IMR-90 (cell line): ENCODE results near the gene RFTN1. TPM values are rescaled to one million over a fixed set of nuclear protein-coding genes. Genes with fewer than 3 reads are reported as not detected.

Experiments
- ATAC-seq: fragments of 200-7000 bp; cut with Tn5 transposase; 2 replicates; pipeline ENCODE4 v1.9.1; 2020; ENCODE audit warnings: low read depth, mild to moderate bottlenecking, moderate library complexity
- BruUV-seq: library from RNA; stranded (reverse); fragments of 400-500 nt; replicated peaks from 2 replicates; lab custom pipeline; 2021; lab: Mats Ljungman, UMichigan
- CTCF ChIA-PET: fragments of 300-600 bp; formaldehyde crosslinking; extraction: SDS; loops from one replicate; lab custom pipeline; 2021; ENCODE audit warnings: antibody characterized with exemption; lab: Yijun Ruan, JAX
- POLR2A ChIA-PET: fragments of 300-600 bp; sonication (Branson Sonifier 250); formaldehyde crosslinking; loops from one replicate; lab custom pipeline; 2022; ENCODE audit warnings: antibody characterized with exemption; ENCODE audit not compliant: unreplicated experiment; lab: Charles Lee
- DNase-seq: peaks from one replicate; pipeline ENCODE4 v3.0.0; 2013
- H2AFZ ChIP-seq: replicated peaks from 2 replicates; pipeline ENCODE3; 2013; ENCODE audit warnings: low read length, mild to moderate bottlenecking; ENCODE audit not compliant: poor library complexity
- H2AK5ac ChIP-seq: 2 replicates; pipeline ENCODE4 v1.6.1; 2013; ENCODE audit warnings: low read depth, low read length, inconsistent platforms
- H2AK9ac ChIP-seq: replicated peaks from 2 replicates; pipeline ENCODE3; 2013; ENCODE audit warnings: mild to moderate bottlenecking, low read depth, low read length, moderate library complexity; ENCODE audit not compliant: poor library complexity
- H2BK120ac ChIP-seq: 2 replicates; pipeline ENCODE4 v1.6.1; 2013; ENCODE audit warnings: low read depth, low read length, inconsistent platforms
- H2BK15ac ChIP-seq: 3 replicates; pipeline ENCODE4 v1.6.1; 2013; ENCODE audit warnings: low read depth, low read length, inconsistent platforms
- H2BK20ac ChIP-seq: 2 replicates; pipeline ENCODE4 v1.6.1; 2013; ENCODE audit warnings: low read depth, mild to moderate bottlenecking, inconsistent platforms, low read length, moderate library complexity
- H2BK5ac ChIP-seq: 2 replicates; pipeline ENCODE4 v1.6.1; 2013; ENCODE audit warnings: mild to moderate bottlenecking, low read depth, low read length, inconsistent platforms; ENCODE audit not compliant: poor library complexity, severe bottlenecking
- H3K14ac ChIP-seq: replicated peaks from 2 replicates; pipeline ENCODE4 v1.6.1; 2013; ENCODE audit warnings: low read depth, low read length, inconsistent platforms
- H3K18ac ChIP-seq: 2 replicates; pipeline ENCODE4 v1.6.1; 2013; ENCODE audit warnings: low read depth, low read length, control low read depth
- H3K23ac ChIP-seq: 2 replicates; pipeline ENCODE4 v1.6.1; 2013; ENCODE audit warnings: low read depth, low read length, inconsistent platforms
- H3K27ac ChIP-seq: 2 replicates; pipeline ENCODE4 v1.5.1; 2013; ENCODE audit warnings: mild to moderate bottlenecking, control low read depth, low read length; ENCODE audit not compliant: insufficient read depth
- H3K27me3 ChIP-seq: 2 replicates; pipeline ENCODE4 v1.6.1; 2013; ENCODE audit warnings: low read length; ENCODE audit not compliant: control insufficient read depth, insufficient read depth
- H3K36me3 ChIP-seq: 2 replicates; pipeline ENCODE4 v1.6.1; 2013; ENCODE audit warnings: low read length, mixed read lengths; ENCODE audit not compliant: control insufficient read depth, insufficient read depth
- H3K4ac ChIP-seq: 2 replicates; pipeline ENCODE4 v1.6.1; 2013; ENCODE audit warnings: low read depth, low read length, inconsistent platforms
- H3K4me1 ChIP-seq: 2 replicates; pipeline ENCODE4 v1.6.1; 2013; ENCODE audit warnings: low read length, mixed read lengths; ENCODE audit not compliant: control insufficient read depth, insufficient read depth
- H3K4me2 ChIP-seq: 2 replicates; pipeline ENCODE4 v1.6.1; 2013; ENCODE audit warnings: low read depth, mild to moderate bottlenecking, control low read depth, low read length, moderate library complexity
- H3K4me3 ChIP-seq: 2 replicates; pipeline ENCODE4 v1.5.1; 2013; ENCODE audit warnings: low read depth, mild to moderate bottlenecking, control low read depth, low read length, moderate library complexity; ENCODE audit not compliant: insufficient read depth
- H3K56ac ChIP-seq: 2 replicates; pipeline ENCODE4 v1.6.1; 2013; ENCODE audit warnings: low read length, inconsistent platforms; ENCODE audit not compliant: insufficient read depth; ENCODE audit errors: extremely low read depth
- H3K79me1 ChIP-seq, 2 experiments: 2 replicates each; pipeline ENCODE4 v1.6.1; 2013; ENCODE audit warnings: low read length in 2 of 2, inconsistent platforms in 1 of 2, low read depth in 1 of 2
- H3K9ac ChIP-seq: 2 replicates; pipeline ENCODE4 v1.6.1; 2013; ENCODE audit warnings: low read depth, low read length, control low read depth
- H3K9me1 ChIP-seq: 2 replicates; pipeline ENCODE4 v1.6.1; 2013; ENCODE audit warnings: low read length, inconsistent platforms; ENCODE audit not compliant: insufficient read depth
- H3K9me3 ChIP-seq: 2 replicates; pipeline ENCODE4 v1.6.1; 2013; ENCODE audit warnings: low read length; ENCODE audit not compliant: control insufficient read depth, insufficient read depth
- H4K20me1 ChIP-seq: 2 replicates; pipeline ENCODE4 v1.6.1; 2013; ENCODE audit warnings: low read length, inconsistent platforms; ENCODE audit not compliant: insufficient read depth
- H4K5ac ChIP-seq: 2 replicates; pipeline ENCODE4 v1.6.1; 2013; ENCODE audit warnings: mild to moderate bottlenecking, low read depth, low read length, control low read depth
- H4K8ac ChIP-seq, 2 experiments: 2 replicates each; pipeline ENCODE4 v1.6.1; 2013; ENCODE audit warnings: low read depth in 2 of 2, low read length in 2 of 2, control low read depth in 1 of 2, inconsistent platforms in 1 of 2
- H4K91ac ChIP-seq: 2 replicates; pipeline ENCODE4 v1.6.1; 2013; ENCODE audit warnings: low read depth, low read length, inconsistent platforms; ENCODE audit not compliant: insufficient read depth
- BHLHE40 ChIP-seq: fragments of 150-350 bp; IDR thresholded peaks from 2 replicates; pipeline ENCODE4 v1.6.1; 2016; ENCODE audit warnings: mild to moderate bottlenecking, low read depth, low read length
- CEBPB ChIP-seq: IDR thresholded peaks from 2 replicates; pipeline ENCODE4 v1.6.1; 2012; ENCODE audit warnings: low read depth, low read length, improper control_type of control experiment
- CHD1 ChIP-seq: IDR thresholded peaks from 2 replicates; pipeline ENCODE4 v1.6.1; 2012; ENCODE audit warnings: low read depth, low read length, improper control_type of control experiment
- CTCF ChIP-seq: conservative IDR thresholded peaks from 2 replicates; pipeline ENCODE4 v1.5.1; 2012; ENCODE audit warnings: mild to moderate bottlenecking, low read depth, low read length, improper control_type of control experiment
- ELK1 ChIP-seq: fragments of 150-350 bp; IDR thresholded peaks from 2 replicates; pipeline ENCODE4 v1.6.1; 2016; ENCODE audit warnings: low read depth, mild to moderate bottlenecking, low read length, moderate library complexity, borderline replicate concordance
- FOS ChIP-seq: fragments of 150-350 bp; IDR thresholded peaks from 2 replicates; pipeline ENCODE4 v1.6.1; 2016; ENCODE audit warnings: low read depth, low read length
- MAFK ChIP-seq: IDR thresholded peaks from 2 replicates; pipeline ENCODE4 v1.6.1; 2012; ENCODE audit warnings: low read depth, low read length, improper control_type of control experiment
- MAZ ChIP-seq: IDR thresholded peaks from 2 replicates; pipeline ENCODE4 v1.6.1; 2012; ENCODE audit warnings: low read depth, mild to moderate bottlenecking, low read length, improper control_type of control experiment, moderate library complexity, borderline replicate concordance
- MXI1 ChIP-seq: IDR thresholded peaks from 2 replicates; pipeline ENCODE4 v1.6.1; 2012; ENCODE audit warnings: low read depth, mild to moderate bottlenecking, low read length, moderate library complexity, borderline replicate concordance
- NFE2L2 ChIP-seq: fragments of 150-350 bp; IDR thresholded peaks from 2 replicates; pipeline ENCODE4 v1.6.1; 2016; ENCODE audit warnings: low read depth, mild to moderate bottlenecking, low read length
- POLR2A ChIP-seq: IDR thresholded peaks from 2 replicates; pipeline ENCODE4 v1.6.1; 2012; ENCODE audit warnings: mild to moderate bottlenecking, low read depth, low read length
- RAD21 ChIP-seq: IDR thresholded peaks from 2 replicates; pipeline ENCODE4 v1.6.1; 2012; ENCODE audit warnings: low read length, improper control_type of control experiment
- RCOR1 ChIP-seq: IDR thresholded peaks from 2 replicates; pipeline ENCODE4 v1.6.1; 2012; ENCODE audit warnings: mild to moderate bottlenecking, low read length, improper control_type of control experiment; ENCODE audit not compliant: insufficient replicate concordance
- RFX5 ChIP-seq: IDR thresholded peaks from 2 replicates; pipeline ENCODE4 v1.8.0; 2012; ENCODE audit warnings: low read depth, mild to moderate bottlenecking, low read length, moderate library complexity
- SMC3 ChIP-seq: fragments of 150-350 bp; IDR thresholded peaks from 2 replicates; pipeline ENCODE4 v1.6.1; 2016; ENCODE audit warnings: low read depth, mild to moderate bottlenecking, antibody characterized with exemption, low read length, moderate library complexity
- USF2 ChIP-seq: fragments of 150-350 bp; IDR thresholded peaks from 2 replicates; pipeline ENCODE4 v1.6.1; 2017; ENCODE audit warnings: mild to moderate bottlenecking, antibody characterized with exemption, low read length, low read depth
- WGBS, 2 experiments: methylation state at CpG; one replicate each; pipeline versions ENCODE4 v1.1.5 to v1.1.7; 2013; ENCODE audit warnings: missing lambda C conversion rate in 2 of 2; ENCODE audit not compliant: insufficient read length in 1 of 2; ENCODE audit errors: extremely low coverage in 2 of 2; 5-methylcytosine and 5-hydroxymethylcytosine counted together
- dilution Hi-C: fragments of 300-500 bp; cut with HindIII; formaldehyde crosslinking; loops from one replicate; pipeline ENCODE4 v1.14.3; 2018; ENCODE audit warnings: low sequenced_read_pairs; ENCODE audit not compliant: unreplicated experiment
- in situ Hi-C: fragments of 300-500 bp; cut with MboI; formaldehyde crosslinking; loops from 3 replicates; pipeline ENCODE4 v1.14.3; 2019; ENCODE audit warnings: low sequenced_read_pairs, inconsistent platforms, mixed read lengths
- intact Hi-C: fragments of 100-400 bp; cut with micrococcal nuclease; formaldehyde crosslinking; loops from 2 replicates; pipeline ENCODE4 v1.10.0; 2022
- polyA plus RNA-seq, 3 experiments: library from polyadenylated mRNA; depleted of rRNA; stranded (reverse); fragments of >200 nt; gene quantifications; 2 replicates each; pipeline ENCODE4 v1.2.3, GENCODE V29; 2012; ENCODE audit warnings: low replicate concordance in 1 of 3
- total RNA-seq: library from RNA; depleted of rRNA; stranded (reverse); fragments of >200 nt; gene quantifications from 2 replicates; pipeline ENCODE4 v1.2.3, GENCODE V29; 2012

Gene RFTN1
- total and polyA plus RNA-seq, 2 of the 4 experiments (the other 2 are of a cell fraction) = 45.0 to 52.0 TPM

- intact Hi-C loops = no loop called here
- no peak for TF ChIP-seq MXI1
- TF ChIP-seq CTCF = no peak
- TF ChIP-seq BHLHE40 = no peak
- no peak for TF ChIP-seq USF2
- TF ChIP-seq FOS = no peak
- TF ChIP-seq SMC3 = no peak
- TF ChIP-seq MAZ = no peak
- no peak for TF ChIP-seq CEBPB
- no peak for TF ChIP-seq RCOR1
- TF ChIP-seq MAFK = no peak
- no peak for TF ChIP-seq RFX5
- TF ChIP-seq CHD1 = no peak
- TF ChIP-seq NFE2L2 = no peak
- no peak for TF ChIP-seq RAD21
- no peak for TF ChIP-seq ELK1
- TF ChIP-seq POLR2A = no peak
- Histone ChIP-seq H4K91ac (no peak overlapping the region), H2BK20ac (no peak overlapping the region), H3K36me3 (peaks cover 55% of the 10 kb centered on the region), H2AFZ (no peak overlapping the region), H2BK120ac (no peak overlapping the region), H3K4me2 (no peak overlapping the region), H2AK9ac (no peak overlapping the region), H3K9me1 (peaks cover 18% of the 10 kb centered on the region), H3K9ac (no peak overlapping the region), H3K27ac (no peak overlapping the region), H3K4me3 (no peak overlapping the region), H3K56ac (no peak overlapping the region), H4K5ac (no peak overlapping the region), H3K14ac (no peak overlapping the region), H3K4ac (no peak overlapping the region), H3K23ac (no peak overlapping the region), H3K79me1 (peaks cover 10 to 51% of the 10 kb centered on the region in 2 experiments), H2BK15ac (no peak overlapping the region), H3K9me3 (no peaks in the 10 kb centered on the region), H3K4me1 (peaks cover 11% of the 10 kb centered on the region), H3K27me3 (no peaks in the 10 kb centered on the region), H2AK5ac (no peak overlapping the region), H3K18ac (no peak overlapping the region), H2BK5ac (no peak overlapping the region), H4K8ac (no peak overlapping the region), H4K20me1 (no peaks in the 10 kb centered on the region)
- CTCF ChIA-PET = no interaction called here
- POLR2A ChIA-PET = no interaction called here
- no peak for DNase-seq
- ATAC-seq = no peak
- in situ Hi-C loops = no loop called here
- BruUV-seq = no TSS peak
- WGBS, 2 experiments = no CpG with 5 or more reads among the region's 4 CpGs
- dilution Hi-C loops = no loop called here
Observed at GRCh38 chr3:16323737-16324136, 189.8 kb downstream of the RFTN1 start.
